Islet precursor cell (in vitro differentiated cells): ENCODE data around the gene ERC2.

Source experiments
- DNase-seq: peaks from one replicate; pipeline ENCODE4 v3.0.0-alpha.2; 2018

Gene ERC2

GRCh38 chr3:55480911-55481743 lies 987.1 kb downstream of the ERC2 start:
- peak; percentile 65 for DNase-seq

GRCh38 chr3:55477306-55478303 lies 990.7 kb downstream of the ERC2 start:
- DNase-seq, result no peak

GRCh38 chr3:55476515-55476914 lies 991.8 kb downstream of the ERC2 start:
- DNase-seq, result no peak

GRCh38 chr3:55474213-55474632 lies 994.0 kb downstream of the ERC2 start:
- no peak for DNase-seq

- no peak for DNase-seq
Measured at GRCh38 chr3:55473788-55474187, 994.5 kb downstream of the ERC2 start.

- DNase-seq, result no peak
Measured at GRCh38 chr3:55471522-55472280, 996.6 kb downstream of the ERC2 start.

- no peak for DNase-seq
Measured at GRCh38 chr3:55471084-55471483, 997.2 kb downstream of the ERC2 start.

GRCh38 chr3:55469957-55470526 lies 998.2 kb downstream of the ERC2 start:
- DNase-seq, result no peak

- DNase-seq, result no peak
Measured at GRCh38 chr3:55468251-55468650, 1000.0 kb downstream of the ERC2 start.

GRCh38 chr3:55467099-55467498 lies 1001.2 kb downstream of the ERC2 start:
- DNase-seq, result no peak

- no peak for DNase-seq
Measured at GRCh38 chr3:55466526-55466925, 1001.7 kb downstream of the ERC2 start.

- no peak for DNase-seq
Measured at GRCh38 chr3:55461896-55462295, 1006.4 kb downstream of the ERC2 start.

- peak; percentile 33 for DNase-seq
Measured at GRCh38 chr3:55459838-55460237, 1008.4 kb downstream of the ERC2 start.
